Loucy (cell line): ENCODE results near the gene ABLIM1.

Experiments
- CTCF ChIP-seq: fragments of 200-600 bp; sonication (generic); conservative IDR thresholded peaks from 2 replicates; pipeline ENCODE4 v1.5.1; 2014; ENCODE audit warnings: mild to moderate bottlenecking, antibody characterized with exemption, low read length
- EZH2phosphoT487 ChIP-seq: fragments of 200-600 bp; IDR thresholded peaks from 2 replicates; pipeline ENCODE4 v1.6.1; 2018; ENCODE audit warnings: antibody characterized with exemption, mild to moderate bottlenecking, moderate library complexity, borderline replicate concordance

DNA sequence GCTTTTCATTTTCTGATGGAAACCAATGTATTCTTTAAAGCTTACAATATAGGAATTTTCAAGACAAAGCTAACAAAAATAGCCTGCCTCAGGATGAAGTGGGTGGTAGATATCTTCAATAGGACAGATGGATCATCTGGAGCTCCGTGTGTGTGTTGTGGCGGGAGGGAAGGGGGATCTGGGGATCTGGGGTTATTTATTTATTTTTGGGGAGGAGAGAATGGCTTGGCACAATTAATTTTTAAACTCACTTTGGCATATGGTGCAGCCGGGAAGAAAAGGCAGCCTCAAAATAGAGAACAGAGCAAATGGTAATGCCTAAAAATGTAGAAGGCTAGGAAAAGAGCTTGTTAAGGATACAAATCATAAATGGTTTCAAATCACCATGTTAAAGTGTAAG lies 11.6 kb upstream of the ABLIM1 start:
- no peak for TF ChIP-seq CTCF
- TF ChIP-seq EZH2phosphoT487 = no peak
